NCI-H446 (cell line): ENCODE data around the gene RNF217.

ENCODE experiments used
- DNase-seq, 2 experiments: peaks; one replicate each; lab custom pipeline; 2025; lab: John Stamatoyannopoulos, UW

Gene RNF217

DNA sequence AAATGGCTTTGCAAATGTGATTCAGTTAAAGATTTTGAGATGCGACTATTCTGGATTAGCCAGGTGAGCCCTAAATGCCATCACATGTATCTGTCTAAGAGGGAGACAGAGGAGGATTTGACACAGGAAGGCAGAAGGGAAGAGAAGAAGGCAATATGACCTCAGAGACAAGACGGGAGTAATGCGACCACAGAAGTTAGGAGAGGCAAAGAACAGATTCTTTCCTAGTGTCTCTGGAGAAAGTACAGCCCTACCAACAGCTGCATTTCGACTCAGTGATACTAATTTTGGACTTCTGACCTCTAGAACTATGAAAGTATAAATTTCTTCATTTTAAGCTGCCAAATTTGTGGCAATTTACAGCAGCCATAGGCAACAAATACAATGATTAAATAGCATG is 167.1 kb downstream of the RNF217 start:
- no peak for DNase-seq

GRCh38 chr6:125132058-125132457 is 169.8 kb downstream of the RNF217 start:
- no peak for DNase-seq

DNA sequence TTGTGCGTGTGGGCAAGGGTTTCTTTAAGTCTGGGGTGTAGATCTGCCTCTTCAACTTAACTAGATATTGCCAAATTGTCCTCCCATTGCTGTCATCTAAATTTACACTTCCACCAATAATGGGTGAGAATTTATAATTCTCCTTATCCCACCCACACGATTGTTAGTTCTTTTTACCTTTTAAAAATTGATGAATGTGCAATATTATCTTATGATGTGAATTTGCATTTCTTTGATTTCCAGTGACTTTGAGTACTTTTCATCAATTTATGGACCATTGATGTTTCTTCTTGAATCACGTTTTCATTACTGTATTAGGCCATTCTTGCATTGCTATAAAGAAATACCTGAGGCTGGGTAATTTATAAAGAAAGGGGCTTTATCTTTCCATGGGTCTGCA is 174.1 kb downstream of the RNF217 start:
- no peak for DNase-seq

DNA sequence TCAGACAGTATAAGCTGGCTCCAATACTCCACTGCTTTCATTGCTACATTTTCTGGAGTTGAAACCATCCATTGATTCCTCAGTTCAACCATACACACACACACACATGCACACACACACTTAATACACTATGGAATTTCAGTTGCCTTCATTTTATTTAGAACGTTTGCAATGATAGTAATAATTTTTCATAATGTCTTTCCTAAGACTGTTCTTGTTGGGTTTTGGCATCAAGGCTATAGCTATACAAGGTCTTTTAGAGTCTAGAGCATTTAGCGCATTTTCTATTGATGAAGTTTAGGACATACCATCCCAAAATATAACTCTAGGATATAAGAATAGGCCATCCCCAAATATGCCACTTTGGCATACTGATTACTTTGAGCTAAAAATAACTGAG is 175.8 kb downstream of the RNF217 start:
- DNase-seq = no peak

DNA sequence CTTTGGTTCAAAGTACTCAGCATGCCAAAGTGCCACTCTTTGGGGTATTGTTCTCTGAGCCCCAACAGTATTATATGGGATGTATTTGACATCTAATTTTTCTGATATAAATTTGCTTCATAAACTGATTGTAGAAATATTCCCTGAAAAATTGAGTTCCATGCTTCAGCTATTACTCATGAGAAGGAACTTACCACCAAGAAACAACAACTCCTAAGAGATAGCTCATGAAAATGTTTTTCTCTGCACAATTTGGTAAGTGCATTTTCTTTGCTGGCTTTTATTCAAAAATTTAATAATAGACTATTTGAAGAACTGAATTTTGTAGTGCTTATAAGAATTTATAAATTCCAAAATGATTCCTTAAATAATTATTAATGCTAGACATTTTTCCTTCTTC is 178.6 kb downstream of the RNF217 start:
- no peak for DNase-seq
